ENCODE data around the gene RELN.

DNA sequence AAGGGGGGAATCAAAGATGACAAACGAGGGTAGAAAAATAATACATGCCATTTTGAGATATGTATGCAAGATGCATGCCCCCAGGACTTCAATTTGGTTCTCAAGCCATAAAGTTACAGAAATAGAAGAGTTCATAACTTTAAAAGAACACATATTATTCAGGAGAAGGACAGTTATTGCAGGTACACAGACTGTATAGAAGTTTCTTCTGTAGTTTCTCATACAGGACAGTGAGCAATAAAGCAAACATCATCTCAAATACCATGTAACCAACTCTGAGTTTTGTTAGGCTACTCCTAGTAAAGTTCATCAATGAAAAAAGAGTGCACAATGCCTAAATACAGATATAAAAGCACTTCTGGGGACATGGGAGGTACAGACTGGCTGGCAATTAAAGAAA, 226.6 kb downstream of the RELN start:
- no peak for TF ChIP-seq SIN3A (IDR thresholded peaks at IDR 0.05; ENCODE audit: borderline replicate concordance, insufficient read depth, low read length)
- TF ChIP-seq, protein P1, sequence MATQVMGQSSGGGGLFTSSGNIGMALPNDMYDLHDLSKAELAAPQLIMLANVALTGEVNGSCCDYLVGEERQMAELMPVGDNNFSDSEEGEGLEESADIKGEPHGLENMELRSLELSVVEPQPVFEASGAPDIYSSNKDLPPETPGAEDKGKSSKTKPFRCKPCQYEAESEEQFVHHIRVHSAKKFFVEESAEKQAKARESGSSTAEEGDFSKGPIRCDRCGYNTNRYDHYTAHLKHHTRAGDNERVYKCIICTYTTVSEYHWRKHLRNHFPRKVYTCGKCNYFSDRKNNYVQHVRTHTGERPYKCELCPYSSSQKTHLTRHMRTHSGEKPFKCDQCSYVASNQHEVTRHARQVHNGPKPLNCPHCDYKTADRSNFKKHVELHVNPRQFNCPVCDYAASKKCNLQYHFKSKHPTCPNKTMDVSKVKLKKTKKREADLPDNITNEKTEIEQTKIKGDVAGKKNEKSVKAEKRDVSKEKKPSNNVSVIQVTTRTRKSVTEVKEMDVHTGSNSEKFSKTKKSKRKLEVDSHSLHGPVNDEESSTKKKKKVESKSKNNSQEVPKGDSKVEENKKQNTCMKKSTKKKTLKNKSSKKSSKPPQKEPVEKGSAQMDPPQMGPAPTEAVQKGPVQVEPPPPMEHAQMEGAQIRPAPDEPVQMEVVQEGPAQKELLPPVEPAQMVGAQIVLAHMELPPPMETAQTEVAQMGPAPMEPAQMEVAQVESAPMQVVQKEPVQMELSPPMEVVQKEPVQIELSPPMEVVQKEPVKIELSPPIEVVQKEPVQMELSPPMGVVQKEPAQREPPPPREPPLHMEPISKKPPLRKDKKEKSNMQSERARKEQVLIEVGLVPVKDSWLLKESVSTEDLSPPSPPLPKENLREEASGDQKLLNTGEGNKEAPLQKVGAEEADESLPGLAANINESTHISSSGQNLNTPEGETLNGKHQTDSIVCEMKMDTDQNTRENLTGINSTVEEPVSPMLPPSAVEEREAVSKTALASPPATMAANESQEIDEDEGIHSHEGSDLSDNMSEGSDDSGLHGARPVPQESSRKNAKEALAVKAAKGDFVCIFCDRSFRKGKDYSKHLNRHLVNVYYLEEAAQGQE (IDR thresholded peaks at IDR 0.05; ENCODE audit: insufficient read depth in 1 of 2, low read depth in 2 of 2, low read length in 2 of 2) = no peak
- no peak for TF ChIP-seq POLR2AphosphoS5 (IDR thresholded peaks at IDR 0.05; ENCODE audit: low read depth, low read length)

Measured in PFSK-1 (cell line).